GM12878 (cell line): ENCODE results near the gene PAK5. TPM values are rescaled to one million over a fixed set of nuclear protein-coding genes. Genes with fewer than 3 reads are reported as not detected.

Experiments
- ATAC-seq: fragments of 200-7000 bp; cut with Tn5 transposase; 3 replicates; pipeline ENCODE4 v1.9.1; 2020; ENCODE audit warnings: mild to moderate bottlenecking, moderate library complexity
- BruUV-seq: library from RNA; stranded (reverse); fragments of 400-500 nt; replicated peaks from 2 replicates; lab custom pipeline; 2021; lab: Mats Ljungman, UMichigan
- CTCF ChIA-PET: fragments of 300-600 bp; sonication (Branson Sonifier 250); formaldehyde crosslinking; extraction: SDS; loops from one replicate; lab custom pipeline; 2021; ENCODE audit warnings: inconsistent platforms; lab: Yijun Ruan, JAX
- POLR2A ChIA-PET: fragments of 350-600 bp; formaldehyde crosslinking; extraction: SDS; loops from one replicate; lab custom pipeline; 2021; ENCODE audit warnings: inconsistent platforms; lab: Charles Lee
- RAD21 ChIA-PET: fragments of 300-600 bp; sonication (Branson Sonifier 250); formaldehyde crosslinking; loops from one replicate; lab custom pipeline; 2023; ENCODE audit warnings: antibody characterized with exemption; ENCODE audit not compliant: unreplicated experiment; lab: Charles Lee
- SMC1A ChIA-PET: fragments of 300-600 bp; sonication (Branson Sonifier 250); formaldehyde crosslinking; loops from one replicate; lab custom pipeline; 2023; ENCODE audit not compliant: unreplicated experiment, uncharacterized antibody; lab: Charles Lee
- DNase-seq: peaks from one replicate; pipeline ENCODE4 v3.0.0-alpha.2; 2011; ENCODE audit warnings: low read depth, low spot score
- FAIRE-seq: peaks from 3 replicates; lab custom pipeline; 2011; peaks lifted over from hg19 to GRCh38; lab: Jason Lieb, UNC
- H2AFZ ChIP-seq: 2 replicates; pipeline ENCODE4 v1.6.0; 2011; ENCODE audit warnings: low read depth, low read length, control low read depth; ENCODE audit not compliant: control insufficient read depth
- H3K27ac ChIP-seq: 2 replicates; pipeline ENCODE4 v1.5.1; 2011; ENCODE audit warnings: control low read depth; ENCODE audit not compliant: control insufficient read depth, insufficient read depth
- H3K27me3 ChIP-seq, 2 experiments: replicated peaks in 1 of 2; 2 replicates each; pipeline versions ENCODE4 v1.6.0 to v1.6.1; 2011; ENCODE audit warnings: low read length in 1 of 2; ENCODE audit not compliant: control insufficient read depth in 2 of 2, insufficient read depth in 2 of 2
- H3K36me3 ChIP-seq, 2 experiments: 2 replicates each; pipeline ENCODE4 v1.5.1; 2011; ENCODE audit warnings: low read length in 1 of 2; ENCODE audit not compliant: control insufficient read depth in 2 of 2, insufficient read depth in 2 of 2
- H3K4me1 ChIP-seq: 2 replicates; pipeline ENCODE4 v1.6.1; 2011; ENCODE audit warnings: mild to moderate bottlenecking, low read length, moderate library complexity, mixed read lengths; ENCODE audit not compliant: control insufficient read depth, insufficient read depth
- H3K4me2 ChIP-seq: 2 replicates; pipeline ENCODE4 v1.6.0; 2011; ENCODE audit warnings: control low read depth; ENCODE audit not compliant: control insufficient read depth, insufficient read depth
- H3K4me3 ChIP-seq: fragments of 200-600 bp; sonication (generic); 2 replicates; pipeline ENCODE4 v1.5.1; 2016
- H3K79me2 ChIP-seq: 2 replicates; pipeline ENCODE4 v1.6.0; 2011; ENCODE audit warnings: low read length; ENCODE audit not compliant: control insufficient read depth, insufficient read depth
- H3K9ac ChIP-seq: 2 replicates; pipeline ENCODE4 v1.8.0; 2011; ENCODE audit warnings: low read length, control low read depth, mixed read lengths; ENCODE audit not compliant: control insufficient read depth, insufficient read depth
- H3K9me3 ChIP-seq: replicated peaks from 3 replicates; pipeline ENCODE4 v1.5.1; 2011; ENCODE audit warnings: mild to moderate bottlenecking, low read length; ENCODE audit not compliant: control insufficient read depth, insufficient read depth
- H4K20me1 ChIP-seq: 2 replicates; pipeline ENCODE4 v1.6.0; 2011; ENCODE audit not compliant: control insufficient read depth, insufficient read depth
- BHLHE40 ChIP-seq, 2 experiments: fragments of 450-650 bp in 1 of 2; IDR thresholded peaks; 2 replicates each; pipeline ENCODE4 v1.6.1; 2011 to 2017; ENCODE audit warnings: low read depth in 2 of 2, borderline replicate concordance in 1 of 2, improper control_type of control experiment in 1 of 2, low read length in 1 of 2, mild to moderate bottlenecking in 1 of 2
- CHD2 ChIP-seq: IDR thresholded peaks from 2 replicates; pipeline ENCODE4 v1.6.1; 2011; ENCODE audit warnings: low read depth, low read length, improper control_type of control experiment, borderline replicate concordance
- FOXM1 ChIP-seq: IDR thresholded peaks from 2 replicates; pipeline ENCODE4 v1.6.1; 2012; ENCODE audit warnings: low read depth, mild to moderate bottlenecking, inconsistent platforms, low read length, moderate library complexity
- HDAC6 ChIP-seq: fragments of 200-600 bp; sonication (generic); IDR thresholded peaks from one replicate; pipeline ENCODE4 v1.8.0; 2017; ENCODE audit warnings: antibody characterized with exemption; ENCODE audit not compliant: unreplicated experiment
- MEF2A ChIP-seq: IDR thresholded peaks from 2 replicates; pipeline ENCODE4 v1.6.1; 2011; ENCODE audit warnings: low read depth, mild to moderate bottlenecking, low read length, moderate library complexity; ENCODE audit not compliant: insufficient read depth
- NFXL1 ChIP-seq: fragments of 450-650 bp; IDR thresholded peaks from 2 replicates; pipeline ENCODE4 v1.6.1; 2017; ENCODE audit warnings: antibody characterized with exemption, mild to moderate bottlenecking, borderline replicate concordance
- NR2F1 ChIP-seq: fragments of 450-650 bp; conservative IDR thresholded peaks from 2 replicates; pipeline ENCODE4 v1.6.1; 2017; ENCODE audit warnings: mild to moderate bottlenecking
- RAD21 ChIP-seq: IDR thresholded peaks from 2 replicates; pipeline ENCODE4 v1.6.1; 2011; ENCODE audit warnings: mild to moderate bottlenecking, low read depth, low read length, moderate library complexity; ENCODE audit not compliant: insufficient read depth
- RCOR1 ChIP-seq: conservative IDR thresholded peaks from 2 replicates; pipeline ENCODE4 v1.6.1; 2012; ENCODE audit warnings: low read depth, low read length, improper control_type of control experiment
- YY1 ChIP-seq: IDR thresholded peaks from 2 replicates; pipeline ENCODE4 v1.6.1; 2011; ENCODE audit warnings: low read depth, mild to moderate bottlenecking, low read length
- ZNF622 ChIP-seq: fragments of 450-650 bp; IDR thresholded peaks from 2 replicates; pipeline ENCODE4 v1.6.1; 2017; ENCODE audit warnings: mild to moderate bottlenecking, inconsistent platforms
- WGBS: methylation state at CpG from one replicate; pipeline ENCODE4 v1.1.6; 2016; ENCODE audit warnings: low lambda C conversion rate; ENCODE audit not compliant: insufficient replicate concordance, insufficient coverage; ENCODE audit errors: missing lambda C conversion rate; 5-methylcytosine and 5-hydroxymethylcytosine counted together
- in situ Hi-C: fragments of 300-500 bp; cut with MboI; formaldehyde crosslinking; loops from 9 replicates; pipeline ENCODE4 v1.14.3; 2018; ENCODE audit warnings: mixed read lengths
- intact Hi-C: fragments of 100-400 bp; cut with micrococcal nuclease; formaldehyde crosslinking; loops from one replicate; pipeline ENCODE4 v1.14.2; 2022; ENCODE audit not compliant: unreplicated experiment
- polyA plus RNA-seq, 11 experiments: library from polyadenylated mRNA; depleted of rRNA in 4 of 11; unstranded in 6 of 11; stranded (reverse) in 5 of 11; fragments of >200 nt; fragmentation: Nextera tagmentation in 4 of 11; fragmentation: Illumina TruSeq in 1 of 11; extraction: Ambion mirVana in 4 of 11; extraction: Trizol in 1 of 11; gene quantifications; 1 replicate in 1 of 11; 2 replicates in 10 of 11; pipeline versions ENCODE4 v1.2.1 to v1.2.3, GENCODE V29; 2011 to 2016; ENCODE audit warnings: inconsistent platforms in 2 of 11, missing spikeins in 2 of 11, low read depth in 1 of 11
- total RNA-seq, 4 experiments: library from RNA; depleted of rRNA in 3 of 4; stranded (reverse); fragments of >200 nt in 3 of 4; fragmentation: Illumina TruSeq in 1 of 4; extraction: Trizol in 1 of 4; gene quantifications; 2 replicates each; pipeline versions ENCODE4 v1.2.1 to v1.2.3, GENCODE V29; 2013 to 2021
- TF ChIP-seq, protein P1 (sequence below): fragments of 450-650 bp; IDR thresholded peaks from 2 replicates; pipeline ENCODE4 v1.6.1; 2017; ENCODE audit warnings: mild to moderate bottlenecking, moderate library complexity
- TF ChIP-seq, protein P2 (sequence below): IDR thresholded peaks from 2 replicates; pipeline ENCODE4 v1.6.1; 2011; ENCODE audit warnings: borderline replicate concordance, low read depth, mild to moderate bottlenecking, moderate library complexity, low read length; ENCODE audit not compliant: insufficient read depth, poor library complexity, severe bottlenecking
- TF ChIP-seq, protein P3 (sequence below): IDR thresholded peaks from 2 replicates; pipeline ENCODE4 v1.6.1; 2012; ENCODE audit warnings: low read depth, low read length, improper control_type of control experiment

PAK5 gene
- total and polyA plus RNA-seq, 10 of the 15 experiments (the other 5 are each of a cell fraction or from before 2014, with no cell fraction given): not detected

DNA sequence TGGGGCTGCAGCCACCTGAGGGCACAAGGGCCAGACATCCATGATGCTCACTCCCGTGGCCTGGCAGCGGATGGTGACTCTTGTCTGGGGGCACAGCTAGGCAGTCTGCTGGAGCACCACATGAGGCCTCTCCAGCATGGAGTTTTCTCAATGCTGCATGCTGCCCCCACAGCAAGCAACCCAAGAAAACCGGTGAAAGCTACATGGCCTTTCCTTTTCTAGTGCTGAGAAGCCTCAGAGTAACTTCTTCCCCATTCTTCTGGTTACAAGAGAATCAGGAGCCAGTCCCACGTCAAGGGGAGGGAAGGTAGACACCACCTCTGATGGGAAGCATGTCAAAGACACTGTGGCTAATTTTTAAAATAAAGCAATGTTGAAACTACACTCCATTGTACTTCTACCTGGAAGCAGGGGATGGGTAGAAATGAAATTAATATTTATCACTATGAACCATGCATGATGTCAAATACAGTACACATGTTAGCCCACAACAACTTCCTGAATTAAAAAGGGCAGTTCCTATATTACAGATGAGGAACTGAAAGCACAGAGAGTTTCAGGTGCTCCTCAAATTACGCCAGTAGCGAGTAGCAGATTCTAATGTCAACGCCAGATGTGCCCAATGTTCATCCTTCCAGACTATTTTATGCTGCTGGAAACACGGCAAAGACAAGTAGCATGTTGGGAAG lies 223.0 kb downstream of the PAK5 start (continued):
- no peak for TF ChIP-seq RCOR1

DNA sequence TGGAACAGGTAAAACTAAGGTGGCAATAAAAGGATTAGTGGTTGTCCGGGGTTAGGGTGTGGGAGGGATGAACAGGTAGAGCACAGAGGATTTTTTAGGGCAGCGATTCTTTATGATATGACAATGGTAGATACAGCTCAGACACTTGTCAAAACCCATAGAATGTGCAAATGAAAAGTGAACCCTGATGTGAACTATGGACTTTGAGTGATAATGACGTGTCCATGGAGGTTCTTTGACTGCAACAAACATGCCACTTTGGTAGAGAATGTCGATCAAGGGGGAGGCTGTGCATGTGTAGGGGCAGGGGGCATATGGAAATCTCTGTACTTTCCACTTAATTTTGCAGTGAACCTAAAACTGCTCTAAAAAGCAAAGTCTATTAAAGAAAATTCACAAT lies 223.8 kb downstream of the PAK5 start:
- FAIRE-seq: no peak
- no peak overlapping the region for H3K4me3 ChIP-seq
- 54% methylated on average over 4 of the region's 4 CpGs for WGBS
- peaks cover 18% of the 10 kb centered on the region for H3K4me1 ChIP-seq
- H3K9me3 ChIP-seq: no peaks in the 10 kb centered on the region; the same call in 2 of the 3 replicates
- H3K27ac ChIP-seq: no peak overlapping the region
- no peak overlapping the region for H2AFZ ChIP-seq
- no peak overlapping the region for H3K4me2 ChIP-seq
- no TSS peak for BruUV-seq
- CTCF ChIA-PET: interaction anchor here (1.2 to 12.0 kb wide), 3 partner anchors 11 to 296 kb away, joined by 3 to 235 read pairs (median 83); no protein-coding TSS in a partner anchor
- intact Hi-C loops (loop anchor here (5.0 to 10.0 kb wide), 6 partner anchors 352 to 1927 kb away; no protein-coding TSS in a partner anchor), in situ Hi-C loops (loop anchor here (5.0 to 10.0 kb wide), 2 partner anchors 477 to 810 kb away; no protein-coding TSS in a partner anchor)
- no peaks in the 10 kb centered on the region for H4K20me1 ChIP-seq
- no peak for ATAC-seq
- no peaks in the 10 kb centered on the region for H3K27me3 ChIP-seq
- H3K79me2 ChIP-seq: no peaks in the 10 kb centered on the region
- POLR2A ChIA-PET: no interaction called here
- no peak for DNase-seq
- no peaks in the 10 kb centered on the region for H3K36me3 ChIP-seq
- SMC1A ChIA-PET: no interaction called here
- no peak overlapping the region for H3K9ac ChIP-seq
- RAD21 ChIA-PET: no interaction called here
- TF ChIP-seq CHD2 (no peak), NFXL1 (no peak), MEF2A (no peak), ZNF622 (no peak), FOXM1 (no peak), NR2F1 (no peak), BHLHE40 (IDR thresholded peaks at IDR 0.05; ENCODE audit: borderline replicate concordance in 1 of 2, low read depth in 2 of 2, low read length in 1 of 2) (no peak), HDAC6 (no peak), YY1 (no peak), RAD21 (no peak)
- TF ChIP-seq, protein P1, sequence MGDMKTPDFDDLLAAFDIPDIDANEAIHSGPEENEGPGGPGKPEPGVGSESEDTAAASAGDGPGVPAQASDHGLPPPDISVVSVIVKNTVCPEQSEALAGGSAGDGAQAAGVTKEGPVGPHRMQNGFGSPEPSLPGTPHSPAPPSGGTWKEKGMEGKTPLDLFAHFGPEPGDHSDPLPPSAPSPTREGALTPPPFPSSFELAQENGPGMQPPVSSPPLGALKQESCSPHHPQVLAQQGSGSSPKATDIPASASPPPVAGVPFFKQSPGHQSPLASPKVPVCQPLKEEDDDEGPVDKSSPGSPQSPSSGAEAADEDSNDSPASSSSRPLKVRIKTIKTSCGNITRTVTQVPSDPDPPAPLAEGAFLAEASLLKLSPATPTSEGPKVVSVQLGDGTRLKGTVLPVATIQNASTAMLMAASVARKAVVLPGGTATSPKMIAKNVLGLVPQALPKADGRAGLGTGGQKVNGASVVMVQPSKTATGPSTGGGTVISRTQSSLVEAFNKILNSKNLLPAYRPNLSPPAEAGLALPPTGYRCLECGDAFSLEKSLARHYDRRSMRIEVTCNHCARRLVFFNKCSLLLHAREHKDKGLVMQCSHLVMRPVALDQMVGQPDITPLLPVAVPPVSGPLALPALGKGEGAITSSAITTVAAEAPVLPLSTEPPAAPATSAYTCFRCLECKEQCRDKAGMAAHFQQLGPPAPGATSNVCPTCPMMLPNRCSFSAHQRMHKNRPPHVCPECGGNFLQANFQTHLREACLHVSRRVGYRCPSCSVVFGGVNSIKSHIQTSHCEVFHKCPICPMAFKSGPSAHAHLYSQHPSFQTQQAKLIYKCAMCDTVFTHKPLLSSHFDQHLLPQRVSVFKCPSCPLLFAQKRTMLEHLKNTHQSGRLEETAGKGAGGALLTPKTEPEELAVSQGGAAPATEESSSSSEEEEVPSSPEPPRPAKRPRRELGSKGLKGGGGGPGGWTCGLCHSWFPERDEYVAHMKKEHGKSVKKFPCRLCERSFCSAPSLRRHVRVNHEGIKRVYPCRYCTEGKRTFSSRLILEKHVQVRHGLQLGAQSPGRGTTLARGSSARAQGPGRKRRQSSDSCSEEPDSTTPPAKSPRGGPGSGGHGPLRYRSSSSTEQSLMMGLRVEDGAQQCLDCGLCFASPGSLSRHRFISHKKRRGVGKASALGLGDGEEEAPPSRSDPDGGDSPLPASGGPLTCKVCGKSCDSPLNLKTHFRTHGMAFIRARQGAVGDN: no peak
- TF ChIP-seq, protein P2, sequence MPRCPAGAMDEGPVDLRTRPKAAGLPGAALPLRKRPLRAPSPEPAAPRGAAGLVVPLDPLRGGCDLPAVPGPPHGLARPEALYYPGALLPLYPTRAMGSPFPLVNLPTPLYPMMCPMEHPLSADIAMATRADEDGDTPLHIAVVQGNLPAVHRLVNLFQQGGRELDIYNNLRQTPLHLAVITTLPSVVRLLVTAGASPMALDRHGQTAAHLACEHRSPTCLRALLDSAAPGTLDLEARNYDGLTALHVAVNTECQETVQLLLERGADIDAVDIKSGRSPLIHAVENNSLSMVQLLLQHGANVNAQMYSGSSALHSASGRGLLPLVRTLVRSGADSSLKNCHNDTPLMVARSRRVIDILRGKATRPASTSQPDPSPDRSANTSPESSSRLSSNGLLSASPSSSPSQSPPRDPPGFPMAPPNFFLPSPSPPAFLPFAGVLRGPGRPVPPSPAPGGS: no peak
- TF ChIP-seq, protein P3, sequence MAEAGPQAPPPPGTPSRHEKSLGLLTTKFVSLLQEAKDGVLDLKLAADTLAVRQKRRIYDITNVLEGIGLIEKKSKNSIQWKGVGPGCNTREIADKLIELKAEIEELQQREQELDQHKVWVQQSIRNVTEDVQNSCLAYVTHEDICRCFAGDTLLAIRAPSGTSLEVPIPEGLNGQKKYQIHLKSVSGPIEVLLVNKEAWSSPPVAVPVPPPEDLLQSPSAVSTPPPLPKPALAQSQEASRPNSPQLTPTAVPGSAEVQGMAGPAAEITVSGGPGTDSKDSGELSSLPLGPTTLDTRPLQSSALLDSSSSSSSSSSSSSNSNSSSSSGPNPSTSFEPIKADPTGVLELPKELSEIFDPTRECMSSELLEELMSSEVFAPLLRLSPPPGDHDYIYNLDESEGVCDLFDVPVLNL: no peak
